Endodermal cell (in vitro differentiated cells): Measurements from ENCODE around the gene DRAXIN. TPM values are rescaled to one million over a fixed set of nuclear protein-coding genes. Genes with fewer than 3 reads are reported as not detected.
A peak's percentile ranks its signal among the peaks of the same experiment; 100 is the strongest.

Experiments
- DNase-seq: peaks from one replicate; pipeline ENCODE4 v3.0.0-alpha.2; 2017
- H3K27ac ChIP-seq: 2 replicates; pipeline ENCODE4 v1.5.1; 2013; ENCODE audit warnings: mild to moderate bottlenecking, low read depth, low read length, moderate library complexity
- H3K27me3 ChIP-seq: 2 replicates; pipeline ENCODE4 v1.6.1; 2013; ENCODE audit warnings: mild to moderate bottlenecking, low read length, moderate library complexity; ENCODE audit not compliant: insufficient read depth, control insufficient read depth, poor library complexity, severe bottlenecking
- H3K36me3 ChIP-seq: 2 replicates; pipeline ENCODE4 v1.7.0; 2013; ENCODE audit warnings: mild to moderate bottlenecking, low read length, moderate library complexity; ENCODE audit not compliant: control insufficient read depth, insufficient read depth
- H3K4me1 ChIP-seq: one replicate; pipeline ENCODE4 v1.7.0; 2013; ENCODE audit warnings: low read length; ENCODE audit not compliant: control insufficient read depth, insufficient read depth
- H3K4me3 ChIP-seq: 2 replicates; pipeline ENCODE4 v1.5.1; 2013; ENCODE audit warnings: mild to moderate bottlenecking, low read length, moderate library complexity
- H3K9ac ChIP-seq: 2 replicates; pipeline ENCODE4 v1.6.1; 2013; ENCODE audit warnings: mild to moderate bottlenecking, low read length, moderate library complexity; ENCODE audit not compliant: poor library complexity, severe bottlenecking; ENCODE audit errors: extremely low read depth
- H3K9me3 ChIP-seq: 2 replicates; pipeline ENCODE4 v1.6.1; 2013; ENCODE audit warnings: mild to moderate bottlenecking, low read length, moderate library complexity; ENCODE audit not compliant: control insufficient read depth
- H3K27ac Mint-ChIP-seq: 2 replicates; pipeline ENCODE4 v1.8.0; 2020; ENCODE audit warnings: mixed read lengths
- H3K27me3 Mint-ChIP-seq: 2 replicates; pipeline ENCODE4 v1.8.0; 2021; ENCODE audit warnings: mild to moderate bottlenecking, mixed read lengths; ENCODE audit not compliant: insufficient read depth
- H3K36me3 Mint-ChIP-seq: 2 replicates; pipeline ENCODE4 v1.8.0; 2020; ENCODE audit warnings: low read depth, mixed read lengths
- H3K4me1 Mint-ChIP-seq: 2 replicates; pipeline ENCODE4 v1.8.0; 2020; ENCODE audit warnings: mixed read lengths
- H3K4me3 Mint-ChIP-seq: 2 replicates; pipeline ENCODE4 v1.8.0; 2020; ENCODE audit warnings: mild to moderate bottlenecking, moderate library complexity, mixed read lengths
- H3K9me3 Mint-ChIP-seq: 2 replicates; pipeline ENCODE4 v1.8.0; 2020; ENCODE audit warnings: mild to moderate bottlenecking, mixed read lengths
- CTCF ChIP-seq: fragments of 200-600 bp; sonication (generic); conservative IDR thresholded peaks from 2 replicates; pipeline ENCODE4 v1.5.0; 2021; ENCODE audit warnings: antibody characterized with exemption, mild to moderate bottlenecking
- WGBS, 2 experiments: methylation state at CpG; one replicate each; pipeline versions ENCODE4 v1.1.5 to v1.1.7; 2013; ENCODE audit warnings: missing lambda C conversion rate in 2 of 2, mixed read lengths in 1 of 2; ENCODE audit not compliant: insufficient coverage in 1 of 2, insufficient read length in 1 of 2; 5-methylcytosine and 5-hydroxymethylcytosine counted together
- total RNA-seq, 2 donors: library from RNA; stranded (reverse); fragmentation: NEBNext Ultra II Directional in 1 of 2; extraction: Animal tissue kit (Norgen Biotek cat#: 25700) in 1 of 2; gene quantifications; 2 replicates in 1 of 2; 3 replicates in 1 of 2; pipeline ENCODE4 v1.2.1, GENCODE V29; 2021

Gene DRAXIN
- total RNA-seq, 2 donors from 2014 or later, result 5.4 to 6.0 TPM

- no peak for TF ChIP-seq CTCF
These were observed 11.0 kb upstream of the DRAXIN start for GRCh38 chr1:11680270-11681070.

GRCh38 chr1:11681071-11681771 lies 10.3 kb upstream of the DRAXIN start, which contains the start of gene MAD2L2:
MAD2L2 (minus strand) TSS chr1:11681148; CDS start chr1:11680601, 547 bp downstream.
- TF ChIP-seq CTCF, result no peak
- 0 to 1% methylated on average over 51 to 71 of the region's 71 CpGs for WGBS, 2 experiments
- Mint-ChIP-seq H3K27ac (peak within 1 kb of the TSS; percentile 61), H3K27me3 (no peaks in the 10 kb centered on the region), H3K9me3 (no peaks in the 10 kb centered on the region), H3K4me1 (peaks cover 13% of the 10 kb centered on the region), H3K4me3 (peak within 1 kb of the TSS; percentile 77), H3K36me3 (peaks cover 15% of the 10 kb centered on the region)
- H3K9me3 ChIP-seq, result no peaks in the 10 kb centered on the region
- H3K4me1 ChIP-seq, result no peaks in the 10 kb centered on the region
- H3K36me3 ChIP-seq, result peaks cover 4% of the 10 kb centered on the region
- H3K27me3 ChIP-seq, result no peaks in the 10 kb centered on the region
- H3K9ac ChIP-seq, result peak within 1 kb of the TSS; percentile 70
- H3K4me3 ChIP-seq, result peak within 1 kb of the TSS; percentile 91
- DNase-seq, result peak; percentile 95
- peak within 1 kb of the TSS; percentile 77 for H3K27ac ChIP-seq

More at GRCh38 chr1:11680270-11681070, 11.0 kb upstream of the DRAXIN start:
- Mint-ChIP-seq H3K4me3 (peak overlapping the region; percentile 77), H3K27ac (peak overlapping the region; percentile 61), H3K9me3 (no peaks in the 10 kb centered on the region), H3K27me3 (no peaks in the 10 kb centered on the region), H3K36me3 (peaks cover 18% of the 10 kb centered on the region), H3K4me1 (peaks cover 13% of the 10 kb centered on the region)
- 4 to 9% methylated on average over 30 to 65 of the region's 65 CpGs for WGBS, 2 experiments
- no peaks in the 10 kb centered on the region for H3K27me3 ChIP-seq
- H3K9ac ChIP-seq, result peak overlapping the region; percentile 70
- no peaks in the 10 kb centered on the region for H3K9me3 ChIP-seq
- H3K36me3 ChIP-seq, result peaks cover 10% of the 10 kb centered on the region
- no peaks in the 10 kb centered on the region for H3K4me1 ChIP-seq
- H3K4me3 ChIP-seq, result peak overlapping the region; percentile 91
- DNase-seq, result no peak
- peak overlapping the region; percentile 77 for H3K27ac ChIP-seq

GRCh38 chr1:11682287-11682771 lies 9.2 kb upstream of the DRAXIN start:
- no peak for TF ChIP-seq CTCF
- H3K36me3 Mint-ChIP-seq, result peaks cover 10% of the 10 kb centered on the region
- no peaks in the 10 kb centered on the region for H3K36me3 ChIP-seq
- no peak overlapping the region for H3K9ac ChIP-seq
- no peak overlapping the region for H3K4me3 ChIP-seq
- DNase-seq, result peak; percentile 91
- peaks cover 13% of the 10 kb centered on the region for H3K4me1 Mint-ChIP-seq
- H3K27ac ChIP-seq, result peak overlapping the region; percentile 64
- peak overlapping the region; percentile 77 for H3K4me3 Mint-ChIP-seq
- no peaks in the 10 kb centered on the region for H3K4me1 ChIP-seq
- H3K9me3 ChIP-seq, result no peaks in the 10 kb centered on the region
- H3K27me3 Mint-ChIP-seq, result no peaks in the 10 kb centered on the region
- peak overlapping the region; percentile 61 for H3K27ac Mint-ChIP-seq
- no peaks in the 10 kb centered on the region for H3K27me3 ChIP-seq
- H3K9me3 Mint-ChIP-seq, result no peaks in the 10 kb centered on the region
- WGBS, 2 experiments, result 17% methylated on average over 5 to 7 of the region's 7 CpGs
